RPMI7951 (cell line): ENCODE data around the gene FMN2. TPM values are rescaled to one million over a fixed set of nuclear protein-coding genes. Genes with fewer than 3 reads are reported as not detected.

Experiments
- DNase-seq: peaks from one replicate; pipeline ENCODE4 v3.0.0-alpha.2; 2012; ENCODE audit warnings: low read depth
- total RNA-seq: library from RNA; depleted of rRNA; stranded (reverse); fragments of >200 nt; shearing (Covaris generic); gene quantifications from 2 replicates; pipeline ENCODE4 v1.2.3, GENCODE V29; 2014

The FMN2 gene
- total RNA-seq, 1 experiment from 2014 or later: 25.8 TPM

DNA sequence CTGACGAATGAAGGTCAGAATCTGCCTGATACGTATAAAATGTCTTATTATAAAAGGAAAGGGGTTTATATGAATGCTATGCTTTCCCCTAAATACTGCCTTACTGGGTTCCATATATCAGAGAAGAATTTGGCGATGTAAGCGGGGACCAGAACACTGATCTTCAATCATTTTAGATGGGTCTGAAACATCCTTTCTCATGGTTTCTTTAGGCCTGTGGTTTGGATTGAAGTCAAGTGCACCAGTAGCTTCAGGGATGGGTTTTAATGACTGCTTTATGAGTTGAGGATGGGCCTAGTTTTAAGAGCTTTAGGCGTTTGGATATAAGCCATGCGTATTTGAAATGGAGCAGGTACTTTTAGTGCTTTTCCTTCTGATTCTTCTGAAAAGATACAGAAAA lies 6.9 kb downstream of the FMN2 start:
- DNase-seq: no peak

- no peak for DNase-seq
These were observed 7.6 kb downstream of the FMN2 start for GRCh38 chr1:240099329-240099728.

GRCh38 chr1:240099748-240100147 lies 8.1 kb downstream of the FMN2 start:
- no peak for DNase-seq

DNA sequence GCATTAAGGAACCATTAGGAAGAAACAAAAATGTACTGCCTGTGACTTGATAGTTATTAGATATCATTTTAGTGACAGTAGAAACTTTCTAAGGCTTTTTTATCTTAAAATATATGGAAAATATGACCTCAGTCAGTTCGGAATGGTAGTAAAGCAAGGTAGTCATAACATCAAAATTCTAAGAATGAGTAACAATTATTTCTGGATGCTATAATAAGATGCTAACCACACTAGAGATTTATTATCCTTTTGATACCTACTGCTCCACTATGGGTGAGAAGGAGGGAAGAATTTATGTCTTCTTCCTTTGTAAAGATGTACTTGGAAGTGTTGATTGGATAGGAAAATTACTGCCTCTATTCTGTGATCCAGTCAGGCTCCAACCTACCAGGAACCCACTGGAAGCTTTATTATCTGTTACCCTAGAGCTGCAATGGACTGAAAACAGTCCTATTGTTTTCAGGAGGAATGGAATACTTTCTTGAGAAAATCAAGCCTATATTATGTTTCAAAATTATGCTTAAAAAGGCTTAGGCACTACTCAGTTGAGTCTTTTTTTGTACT lies 8.8 kb downstream of the FMN2 start:
- DNase-seq: no peak

DNA sequence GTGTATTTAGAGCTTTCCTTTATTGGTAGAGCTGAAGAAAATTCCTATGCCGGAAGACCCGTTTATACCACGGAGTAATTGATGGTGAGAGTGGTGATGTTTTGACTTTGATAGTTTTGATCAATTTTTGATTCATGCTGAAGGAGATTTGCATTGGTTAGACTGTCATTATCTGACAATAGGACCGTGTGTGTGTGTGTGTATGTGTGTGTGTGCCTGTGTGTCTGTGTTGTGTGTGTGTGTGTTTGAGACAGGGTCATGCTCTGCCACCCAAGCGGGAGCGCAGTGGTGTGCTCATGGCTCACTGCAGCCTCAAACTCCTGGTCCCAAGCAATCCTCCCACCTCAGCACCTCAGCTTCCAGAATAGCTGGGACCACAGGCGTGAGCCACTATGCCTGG lies 9.6 kb downstream of the FMN2 start:
- no peak for DNase-seq

- DNase-seq: no peak
These were observed 10.1 kb downstream of the FMN2 start for GRCh38 chr1:240101737-240102136.

GRCh38 chr1:240104672-240105071 lies 13.0 kb downstream of the FMN2 start:
- DNase-seq: no peak

- DNase-seq: peak; percentile 19
These were observed 15.5 kb downstream of the FMN2 start for GRCh38 chr1:240107058-240107684.

- DNase-seq: no peak
These were observed 17.4 kb downstream of the FMN2 start for GRCh38 chr1:240109130-240109529.

DNA sequence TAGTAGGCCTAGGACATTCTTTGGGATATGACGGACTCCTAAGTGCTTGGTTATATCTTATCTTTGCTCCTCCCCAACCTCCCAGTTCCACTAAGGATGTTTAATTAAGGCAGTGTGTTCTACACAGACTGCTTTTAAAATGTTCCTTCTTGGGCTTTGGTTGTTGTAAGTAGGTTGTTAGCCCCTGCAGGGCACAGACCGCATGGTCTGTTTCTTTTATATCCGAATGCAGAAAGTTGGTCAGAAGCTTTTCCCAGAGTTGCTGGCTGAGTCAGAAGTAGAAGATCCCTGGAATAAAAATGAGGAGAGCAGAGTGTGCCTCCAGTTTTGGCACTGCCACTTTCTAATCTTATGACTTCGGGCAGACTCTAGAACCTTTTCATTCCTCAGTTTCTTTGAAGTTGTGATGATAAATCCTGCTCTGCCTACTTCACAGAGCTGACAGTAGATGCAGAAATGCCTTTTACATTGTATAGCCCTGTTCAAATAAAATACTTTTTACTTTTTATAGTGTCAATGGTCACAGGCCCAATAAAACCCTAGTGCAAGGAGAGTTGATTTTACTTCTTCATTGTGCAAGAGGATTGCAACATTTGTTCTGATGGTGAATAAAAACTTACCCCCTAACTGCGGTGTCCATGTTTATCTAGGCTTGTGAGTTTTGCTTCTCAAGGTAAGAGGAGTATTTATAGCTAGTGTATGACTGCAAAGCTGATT lies 18.4 kb downstream of the FMN2 start:
- no peak for DNase-seq

DNA sequence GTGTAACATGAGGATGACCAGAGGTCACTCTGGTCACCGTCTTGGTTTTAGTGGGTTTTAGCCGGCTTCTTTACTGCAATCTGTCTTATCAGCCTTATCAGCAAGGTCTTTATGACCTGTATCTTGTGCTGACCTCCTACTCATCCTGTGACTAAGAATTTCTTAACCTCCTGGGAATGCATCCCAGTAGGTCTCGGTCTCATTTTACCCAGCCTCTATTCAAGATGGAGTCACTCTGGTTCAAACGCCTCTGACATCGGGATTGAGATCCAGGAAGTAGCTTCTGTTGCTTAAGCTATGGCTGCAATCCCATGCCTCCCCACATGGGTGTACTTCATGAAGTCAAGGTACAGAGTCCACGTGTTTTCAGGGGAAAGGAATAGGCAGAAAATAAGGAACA lies 19.9 kb downstream of the FMN2 start:
- DNase-seq: peak; percentile 13

DNA sequence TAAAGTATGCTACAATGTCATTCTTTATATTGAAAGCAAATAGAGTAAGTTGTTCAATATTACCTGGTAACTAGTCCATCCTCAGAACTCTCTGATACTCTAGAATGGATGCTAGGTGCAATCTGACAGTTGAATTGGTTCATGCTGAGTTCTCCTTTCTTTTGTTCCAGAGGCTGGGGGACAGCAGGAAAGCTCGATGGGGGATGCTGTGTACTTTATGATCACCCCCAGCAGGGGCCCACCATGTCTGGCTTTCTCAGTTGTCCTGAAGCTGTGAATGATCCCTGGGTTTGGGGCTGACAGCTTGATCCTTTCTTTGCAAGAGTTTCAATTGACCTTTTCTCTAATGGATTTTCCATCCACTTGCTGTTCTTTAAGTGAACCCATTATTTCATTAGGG lies 22.5 kb downstream of the FMN2 start:
- no peak for DNase-seq

DNA sequence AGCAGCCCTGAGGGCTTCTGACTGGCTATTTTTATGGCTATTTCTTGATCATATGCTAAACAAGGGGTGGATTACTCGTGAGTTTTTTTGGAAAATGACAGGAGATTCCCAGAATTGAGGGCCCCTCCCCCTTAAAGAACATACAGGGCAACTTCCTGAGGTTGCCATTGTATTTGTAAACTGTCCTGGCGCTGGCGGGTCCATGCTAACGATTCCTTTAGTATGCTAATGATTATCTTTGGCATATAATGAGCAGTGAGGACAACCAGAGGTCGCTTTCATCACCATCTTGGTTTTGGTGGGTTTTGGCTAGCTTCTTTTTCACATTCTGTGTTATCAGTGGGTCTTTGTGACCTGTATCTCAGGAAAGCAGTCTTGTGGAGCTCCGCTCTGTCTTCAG lies 24.1 kb downstream of the FMN2 start:
- DNase-seq: no peak

DNA sequence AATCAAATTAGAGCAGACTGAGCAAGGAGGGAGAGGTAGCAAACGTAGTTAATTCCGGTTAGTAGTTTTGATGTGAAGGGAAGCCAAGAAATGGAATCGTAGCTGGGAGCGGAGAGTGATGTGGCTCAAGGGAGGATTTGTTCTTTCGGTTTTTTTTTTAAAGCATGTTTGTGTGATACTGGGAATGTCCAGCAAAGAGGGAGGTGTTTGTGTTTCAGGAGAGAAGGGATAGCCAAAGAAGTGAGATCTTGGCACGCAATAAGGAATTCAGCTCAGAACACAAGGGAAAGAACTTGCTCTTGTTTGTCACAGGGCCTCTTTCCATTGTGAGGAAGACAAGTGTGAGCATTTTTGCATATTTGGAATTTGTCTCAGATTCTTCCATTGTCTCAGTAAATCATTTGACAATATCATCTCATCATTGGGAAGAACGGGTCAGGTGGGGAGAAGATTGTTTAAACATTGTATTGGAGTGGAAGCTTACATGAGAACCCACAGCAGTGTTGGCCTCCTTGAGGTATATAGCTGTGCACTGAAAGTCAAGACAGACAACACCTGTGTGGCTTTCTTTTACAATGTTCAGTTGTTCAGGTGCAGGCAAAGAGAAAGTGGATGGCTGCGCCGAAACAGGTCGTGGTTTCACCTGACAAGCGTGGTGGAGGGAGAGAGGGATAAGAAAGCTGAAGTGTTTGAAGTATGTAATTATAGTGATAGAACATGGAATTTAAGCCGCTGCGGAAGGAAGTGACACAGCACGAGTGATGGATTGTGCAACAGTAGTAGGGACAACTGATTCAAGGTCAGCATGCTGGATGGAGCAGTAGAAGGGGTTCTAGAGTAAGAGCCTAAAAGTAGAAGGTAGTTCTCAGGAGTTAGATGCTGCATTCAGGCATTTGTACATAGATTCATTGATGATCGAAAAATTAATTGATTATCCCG lies 25.4 kb downstream of the FMN2 start:
- DNase-seq: no peak

DNA sequence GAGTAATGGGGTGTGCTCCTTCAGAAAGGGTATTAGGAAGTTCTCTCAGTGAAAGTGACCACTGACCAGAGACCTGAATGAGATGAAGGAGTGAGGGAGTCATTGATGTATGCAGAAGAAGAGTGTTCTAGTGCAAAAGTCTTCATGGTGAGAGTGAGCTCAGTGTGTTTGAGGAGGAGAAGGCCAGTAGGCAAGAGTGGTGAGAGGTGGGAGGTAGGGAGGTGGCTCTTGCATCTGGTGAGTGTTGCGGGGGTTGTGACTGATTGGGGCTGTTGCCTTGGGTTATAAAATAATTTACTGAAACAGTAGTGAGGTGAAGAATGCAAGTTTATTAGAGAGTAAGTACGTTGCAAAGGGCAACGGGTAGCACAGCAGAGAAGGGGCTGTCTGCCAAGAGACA lies 26.2 kb downstream of the FMN2 start:
- no peak for DNase-seq

GRCh38 chr1:240122639-240123613 lies 31.2 kb downstream of the FMN2 start:
- no peak for DNase-seq

DNA sequence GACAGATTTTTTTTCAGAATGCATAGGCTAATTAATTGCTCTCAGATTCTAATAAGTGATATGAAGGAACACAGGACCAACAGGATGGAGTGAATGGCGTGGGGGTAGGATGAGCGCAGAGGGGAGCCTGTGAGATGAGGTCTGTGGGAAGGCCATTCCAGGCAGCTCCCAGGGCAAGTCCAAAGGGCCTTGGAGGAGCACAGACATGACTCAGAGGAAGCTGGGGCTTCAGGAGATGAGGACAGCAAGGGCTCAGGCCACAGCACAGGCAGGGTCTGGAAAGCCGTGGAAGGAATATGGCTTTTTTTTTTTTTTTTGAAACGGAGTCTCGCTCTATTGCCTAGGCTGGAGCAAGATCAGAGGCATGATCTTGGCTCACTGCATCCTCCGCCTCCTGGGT lies 35.1 kb downstream of the FMN2 start:
- DNase-seq: peak; percentile 3

- DNase-seq: no peak
These were observed 36.7 kb downstream of the FMN2 start for GRCh38 chr1:240128366-240128765.

DNA sequence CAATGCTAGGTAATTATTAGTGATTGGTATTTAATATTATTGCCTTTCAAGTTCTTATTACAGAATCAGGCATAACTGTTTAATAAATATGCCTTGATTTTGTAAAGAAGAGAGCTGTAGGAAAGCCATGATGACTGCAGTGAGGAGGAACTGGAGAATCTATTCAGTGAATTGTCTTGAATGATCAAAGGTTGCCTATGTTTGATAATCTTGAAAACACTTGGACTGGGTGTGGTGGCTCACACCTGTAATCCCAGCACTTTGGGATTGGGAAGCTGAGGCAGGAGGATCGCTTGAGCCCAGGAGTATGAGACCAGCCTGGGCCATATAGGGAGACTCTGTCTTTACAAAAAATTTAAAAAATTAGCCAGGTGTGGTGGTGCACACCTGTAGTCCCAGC lies 42.4 kb downstream of the FMN2 start:
- no peak for DNase-seq

DNA sequence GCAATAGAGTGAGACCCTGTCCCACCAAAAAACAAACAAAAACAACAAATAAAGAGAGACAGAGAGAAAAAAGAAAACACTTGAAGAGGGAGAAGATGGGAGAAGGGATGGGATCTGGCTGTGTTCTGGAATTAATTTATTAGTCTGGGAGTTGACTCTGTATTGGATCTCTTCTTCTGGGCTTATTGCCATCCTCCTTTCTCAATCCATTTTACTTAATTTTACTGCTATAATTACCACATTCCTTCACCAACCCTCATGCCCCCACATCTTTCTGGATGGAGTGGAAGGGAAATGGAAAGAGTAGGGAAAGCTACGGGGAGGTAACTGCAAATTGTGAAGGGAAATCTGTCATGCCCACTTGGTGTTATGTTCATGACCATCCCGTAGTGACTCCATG lies 42.9 kb downstream of the FMN2 start:
- DNase-seq: no peak

DNA sequence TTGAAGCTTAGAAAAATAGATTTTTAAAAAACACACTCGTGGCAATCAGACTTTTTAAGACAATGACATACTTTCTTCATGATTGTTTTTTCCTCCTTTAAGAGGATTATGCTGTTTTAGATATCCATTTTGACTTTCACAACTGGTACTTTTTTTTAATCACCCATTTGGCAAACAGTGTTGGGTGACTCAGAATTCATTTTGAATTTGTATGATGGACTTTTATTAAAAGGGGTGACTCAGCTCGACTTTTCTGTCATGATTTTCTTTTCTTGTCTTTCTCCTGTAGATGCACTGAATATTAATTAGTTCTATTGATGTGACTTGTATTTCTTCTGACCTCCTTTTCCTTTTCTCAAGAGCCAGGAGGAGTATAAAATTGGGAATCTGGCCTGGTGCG lies 44.7 kb downstream of the FMN2 start:
- DNase-seq: no peak
